Psoas muscle (tissue), 8 donors: ENCODE measurements around the gene HYAL3. TPM values are rescaled to one million over a fixed set of nuclear protein-coding genes. Genes with fewer than 3 reads are reported as not detected.

Experiments
- ATAC-seq, 4 donors: fragments of 200-7000 bp; cut with Tn5 transposase; one replicate each; pipeline ENCODE4 v1.9.1; 2020; ENCODE audit warnings: moderate library complexity in 3 of 4, mild to moderate bottlenecking in 2 of 4
- DNase-seq, 2 donors: peaks; one replicate each; pipeline ENCODE4 v3.0.0-alpha.2; 2020
- H3K27ac ChIP-seq: fragments of 200-600 bp; one replicate; pipeline ENCODE4 v1.8.0; 2022
- H3K27me3 ChIP-seq, 3 donors: fragments of 200-600 bp in 1 of 3; one replicate each; pipeline versions ENCODE4 v1.6.1 to v1.8.0; 2013 to 2022; ENCODE audit warnings: low read length in 2 of 3, mild to moderate bottlenecking in 2 of 3, moderate library complexity in 1 of 3; ENCODE audit not compliant: insufficient read depth in 3 of 3
- H3K36me3 ChIP-seq, 2 donors: fragments of 200-600 bp in 1 of 2; one replicate each; pipeline versions ENCODE4 v1.6.1 to v1.8.0; 2013 to 2022; ENCODE audit warnings: low read depth in 1 of 2, mild to moderate bottlenecking in 1 of 2, moderate library complexity in 1 of 2; ENCODE audit not compliant: insufficient read depth in 1 of 2
- H3K4me1 ChIP-seq: fragments of 200-600 bp; one replicate; pipeline ENCODE4 v1.8.0; 2022
- H3K4me3 ChIP-seq: fragments of 200-600 bp; one replicate; pipeline ENCODE4 v1.8.0; 2022; ENCODE audit warnings: mild to moderate bottlenecking
- H3K9me3 ChIP-seq: fragments of 200-600 bp; one replicate; pipeline ENCODE4 v1.8.0; 2022
- CTCF ChIP-seq: fragments of 200-600 bp; IDR thresholded peaks from one replicate; pipeline ENCODE4 v1.8.0; 2022; ENCODE audit warnings: antibody characterized with exemption
- WGBS, 3 donors: extraction: QIAGEN DNeasy Blood & Tissue Kit; methylation state at CpG; one replicate each; pipeline versions ENCODE4 v1.1.6 to v1.1.7; 2013; 5-methylcytosine and 5-hydroxymethylcytosine counted together
- intact Hi-C, 2 donors: fragments of 100-400 bp; cut with DNase I; formaldehyde crosslinking; loops; one replicate each; pipeline versions ENCODE4 v1.11.0 to v1.14.2; 2022
- polyA plus RNA-seq, 3 donors: library from polyadenylated mRNA; stranded (reverse); fragments of 200-250 nt; gene quantifications; one replicate each; pipeline ENCODE4 v1.2.3, GENCODE V29; 2013
- total RNA-seq, 4 donors: library from RNA; stranded (reverse); fragmentation: NEBNext Ultra II Directional in 2 of 4; extraction: Animal tissue kit (Norgen Biotek cat#: 25700) in 2 of 4; gene quantifications; one replicate each; pipeline versions ENCODE4 v1.2.1 to v1.2.4, GENCODE V29; 2021 to 2023
- donor health status: healthy with polysubstance abuse.
- donor health status: DM: no; HTN: no; CAD: no; lungs with moderate emphysema.
- donor health status: Bipolar disorder and iron deficiency.
- donor health status: healthy.
- donor health status: DM: yes; HTN: yes; CAD: no.
- donor health status: DM: no; HTN: no; CAD: no.
- donor health status: DM: no; HTN: no; CAD: no.
- donor health status: DM: yes; HTN: yes; CAD: no.

HYAL3 gene
- total and polyA plus RNA-seq, 7 donors: 0.23 to 3.4 (median 0.65) TPM

- H3K27ac ChIP-seq: no peak overlapping the region
- H3K4me1 ChIP-seq: peaks cover 31% of the 10 kb centered on the region
- ATAC-seq (no peak), DNase-seq (peak; percentile 7 to 48)
- WGBS, 3 donors: 82 to 89% (median 84%) methylated on average over 11 of the region's 11 CpGs
- H3K27me3 ChIP-seq: no peaks in the 10 kb centered on the region
- intact Hi-C loops: loop anchor here in 1 of 2 donors (5.0 kb wide), 1 partner anchor 63 kb away; no protein-coding TSS in a partner anchor
- no peaks in the 10 kb centered on the region for H3K9me3 ChIP-seq
- no peak overlapping the region for H3K4me3 ChIP-seq
- H3K36me3 ChIP-seq: peaks cover 0 to 40% of the 10 kb centered on the region in 2 donors
- no peak for TF ChIP-seq CTCF
These were observed 26.4 kb upstream of the HYAL3 start for GRCh38 chr3:50325497-50326181.

GRCh38 chr3:50325113-50325480 is 25.9 kb upstream of the HYAL3 start:
- Histone ChIP-seq H3K9me3 (no peaks in the 10 kb centered on the region), H3K36me3 (peaks cover 0 to 35% of the 10 kb centered on the region in 2 donors), H3K27me3 (no peaks in the 10 kb centered on the region), H3K27ac (no peak overlapping the region), H3K4me3 (no peak overlapping the region), H3K4me1 (peaks cover 35% of the 10 kb centered on the region)
- no peak for DNase-seq
- ATAC-seq: no peak
- 77 to 100% (median 85%) methylated on average over 2 of the region's 2 CpGs for WGBS, 3 donors
- intact Hi-C loops: loop anchor here in 1 of 2 donors (5.0 kb wide), 1 partner anchor 63 kb away; no protein-coding TSS in a partner anchor
- no peak for TF ChIP-seq CTCF

- ATAC-seq: peak in 1 of 4 donors; percentile 26
- 29 to 47% (median 43%) methylated on average over 4 of the region's 4 CpGs for WGBS, 3 donors
- H3K27ac ChIP-seq: peak overlapping the region; percentile 93
These were observed 25.3 kb upstream of the HYAL3 start for GRCh38 chr3:50324351-50325112.

GRCh38 chr3:50323614-50324199 is 24.5 kb upstream of the HYAL3 start:
- peaks cover 45% of the 10 kb centered on the region for H3K4me1 ChIP-seq
- H3K27ac ChIP-seq: peak overlapping the region; percentile 93
- ATAC-seq (no peak), DNase-seq (peak; percentile 57 to 77)
- 56 to 59% (median 58%) methylated on average over 5 of the region's 5 CpGs for WGBS, 3 donors
- no peaks in the 10 kb centered on the region for H3K9me3 ChIP-seq
- H3K27me3 ChIP-seq: no peaks in the 10 kb centered on the region
- H3K36me3 ChIP-seq: peaks cover 0 to 34% of the 10 kb centered on the region in 2 donors
- TF ChIP-seq CTCF: no peak
- intact Hi-C loops: no loop called here
- H3K4me3 ChIP-seq: peak overlapping the region; percentile 90

More at GRCh38 chr3:50324351-50325112, 25.3 kb upstream of the HYAL3 start:
- Histone ChIP-seq H3K4me1 (peaks cover 40% of the 10 kb centered on the region), H3K27me3 (no peaks in the 10 kb centered on the region), H3K4me3 (peak overlapping the region; percentile 28), H3K36me3 (peaks cover 0 to 33% of the 10 kb centered on the region in 2 donors), H3K9me3 (no peaks in the 10 kb centered on the region)
- peak; percentile 74 to 85 for DNase-seq
- TF ChIP-seq CTCF: peak; percentile 85
- intact Hi-C loops: loop anchor here in 1 of 2 donors (5.0 kb wide), 1 partner anchor 62 kb away; no protein-coding TSS in a partner anchor
